ENCODE results near the gene TNS1. TPM values are rescaled to one million over a fixed set of nuclear protein-coding genes. Genes with fewer than 3 reads are reported as not detected.

TNS1 gene
- total RNA-seq, 1 experiment from 2014 or later: 3.4 TPM

DNA sequence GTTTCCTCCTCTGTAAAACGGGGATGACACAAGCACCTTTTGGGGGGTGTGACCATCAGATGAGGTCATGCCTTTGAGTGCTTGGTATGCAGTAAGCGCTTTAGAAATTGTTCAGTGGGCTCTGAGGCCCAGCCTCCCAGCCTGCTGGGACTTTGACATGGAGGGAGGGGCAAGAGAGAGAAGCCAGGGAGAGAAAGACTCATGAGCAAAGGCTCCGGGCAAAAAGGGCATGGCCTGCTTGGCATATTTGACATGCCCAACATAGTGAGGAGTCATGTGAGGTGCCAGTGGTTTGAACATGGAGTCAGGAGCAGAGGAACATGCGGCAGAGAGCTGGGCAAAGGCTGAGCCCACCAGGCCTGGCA is 14.0 kb downstream of the TNS1 start:
- peak overlapping the region in 1 of 2 experiments; percentile 62; a peak in 2 of 5 replicates for H3K4me3 Mint-ChIP-seq

More for the DNA sequence above, 14.0 kb downstream of the TNS1 start:
- H2BK120ac ChIP-seq (ENCODE audit: low read depth, low read length, poor library complexity, severe bottlenecking): no peak overlapping the region
- H3K9me3 Mint-ChIP-seq: no peaks in the 10 kb centered on the region
- no CpG with 5 or more reads among the region's 4 CpGs for whole genome bisulfite sequencing (ENCODE audit: extremely low coverage, insufficient read length, low lambda C conversion rate)
- no peak overlapping the region for H2AK5ac ChIP-seq (ENCODE audit: insufficient read length, low read length)
- DNase-seq: no peak
- H3K9ac ChIP-seq (ENCODE audit: extremely low read depth, insufficient read length, low read length): no peak overlapping the region
- H4K91ac ChIP-seq (ENCODE audit: insufficient read length, low read depth, low read length): no peak overlapping the region
- H2AFZ ChIP-seq (ENCODE audit: low read length): no peak overlapping the region
- no peak overlapping the region for H3T11ph ChIP-seq (ENCODE audit: low read length)
- no peak overlapping the region for H4K5ac ChIP-seq (ENCODE audit: insufficient read length, low read depth, low read length)
- H2BK5ac ChIP-seq (ENCODE audit: insufficient read length, low read length): no peak overlapping the region
- H3K4me1 Mint-ChIP-seq: peaks cover 15 to 16% of the 10 kb centered on the region in 2 experiments
- H3K4me2 ChIP-seq (ENCODE audit: insufficient read depth, insufficient read length, low read length): peak overlapping the region; percentile 5
- no peaks in the 10 kb centered on the region for H3K23me2 ChIP-seq (ENCODE audit: insufficient read length, low read depth, low read length, poor library complexity, severe bottlenecking)
- H2BK20ac ChIP-seq (ENCODE audit: low read depth, low read length, poor library complexity, severe bottlenecking): no peak overlapping the region
- H3K9me3 ChIP-seq (ENCODE audit: control insufficient read depth, low read depth, low read length): no peaks in the 10 kb centered on the region
- no peak overlapping the region for H3K14ac ChIP-seq (ENCODE audit: insufficient read depth, low read length)
- H3K18ac ChIP-seq (ENCODE audit: insufficient read length, low read depth, low read length): no peak overlapping the region
- H2BK12ac ChIP-seq (ENCODE audit: insufficient read length, low read depth, low read length): no peak overlapping the region
- H3K56ac ChIP-seq (ENCODE audit: insufficient read length, low read depth, low read length): no peak overlapping the region
- H3K4ac ChIP-seq (ENCODE audit: low read depth, low read length): no peak overlapping the region
- H3K79me2 ChIP-seq (ENCODE audit: insufficient read depth, low read length): no peaks in the 10 kb centered on the region
- H3K4me1 ChIP-seq (ENCODE audit: insufficient read depth, low read length): no peaks in the 10 kb centered on the region
- H3K27ac Mint-ChIP-seq: no peak overlapping the region
- no peak overlapping the region for H3K27ac ChIP-seq (ENCODE audit: insufficient read length, low read depth, low read length)
- H3K27me3 ChIP-seq (ENCODE audit: insufficient read depth, low read length): no peaks in the 10 kb centered on the region
- H3K36me3 Mint-ChIP-seq (ENCODE audit: insufficient read depth in 1 of 3, low read depth in 3 of 3): no peaks in the 10 kb centered on the region
- H4K20me1 ChIP-seq (ENCODE audit: control insufficient read depth, insufficient read depth, insufficient read length): no peaks in the 10 kb centered on the region
- no peak overlapping the region for H2BK15ac ChIP-seq (ENCODE audit: low read depth, low read length)
- TF ChIP-seq, protein P1, sequence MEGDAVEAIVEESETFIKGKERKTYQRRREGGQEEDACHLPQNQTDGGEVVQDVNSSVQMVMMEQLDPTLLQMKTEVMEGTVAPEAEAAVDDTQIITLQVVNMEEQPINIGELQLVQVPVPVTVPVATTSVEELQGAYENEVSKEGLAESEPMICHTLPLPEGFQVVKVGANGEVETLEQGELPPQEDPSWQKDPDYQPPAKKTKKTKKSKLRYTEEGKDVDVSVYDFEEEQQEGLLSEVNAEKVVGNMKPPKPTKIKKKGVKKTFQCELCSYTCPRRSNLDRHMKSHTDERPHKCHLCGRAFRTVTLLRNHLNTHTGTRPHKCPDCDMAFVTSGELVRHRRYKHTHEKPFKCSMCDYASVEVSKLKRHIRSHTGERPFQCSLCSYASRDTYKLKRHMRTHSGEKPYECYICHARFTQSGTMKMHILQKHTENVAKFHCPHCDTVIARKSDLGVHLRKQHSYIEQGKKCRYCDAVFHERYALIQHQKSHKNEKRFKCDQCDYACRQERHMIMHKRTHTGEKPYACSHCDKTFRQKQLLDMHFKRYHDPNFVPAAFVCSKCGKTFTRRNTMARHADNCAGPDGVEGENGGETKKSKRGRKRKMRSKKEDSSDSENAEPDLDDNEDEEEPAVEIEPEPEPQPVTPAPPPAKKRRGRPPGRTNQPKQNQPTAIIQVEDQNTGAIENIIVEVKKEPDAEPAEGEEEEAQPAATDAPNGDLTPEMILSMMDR (conservative IDR thresholded peaks at IDR 0.05): peak; percentile 15; the same call in 2 of the 3 replicates
- no peak overlapping the region for H4K8ac ChIP-seq (replicated peaks; ENCODE audit: insufficient read length, low read depth, low read length)
- H3K23ac ChIP-seq (ENCODE audit: insufficient read length, low read depth, low read length): no peak overlapping the region
- H3K79me1 ChIP-seq (ENCODE audit: insufficient read depth, low read depth, low read length, poor library complexity, severe bottlenecking): no peaks in the 10 kb centered on the region
- H3K27me3 Mint-ChIP-seq (ENCODE audit: low read depth): peaks cover 11% of the 10 kb centered on the region
